Fibroblast of lung (primary cell): ENCODE results near the gene GET3.

Source experiments
- CTCF ChIP-seq, 2 donors: IDR thresholded peaks in 1 of 2; conservative IDR thresholded peaks in 1 of 2; 1 replicate in 1 of 2; 2 replicates in 1 of 2; pipeline ENCODE4 v1.5.1; 2011 to 2012; ENCODE audit warnings: low read length in 2 of 2, control low read depth in 1 of 2, inconsistent platforms in 1 of 2, low read depth in 1 of 2, mild to moderate bottlenecking in 1 of 2
- EZH2 ChIP-seq: IDR thresholded peaks from 2 replicates; pipeline ENCODE4 v1.5.1; 2012; ENCODE audit warnings: low read length, control low read depth, mild to moderate bottlenecking; ENCODE audit errors: missing control alignments

- TF ChIP-seq CTCF (conservative IDR thresholded peaks at IDR 0.05 in 1 of 2, IDR thresholded peaks at IDR 0.05 in 1 of 2; ENCODE audit: low read depth in 1 of 2, low read length in 2 of 2) (no peak), EZH2 (no peak)
These were observed 44.8 kb downstream of the GET3 start for GRCh38 chr19:12782174-12782423.
